ENCODE measurements around the gene EPB41L1. TPM values are rescaled to one million over a fixed set of nuclear protein-coding genes. Genes with fewer than 3 reads are reported as not detected.

EPB41L1 gene
- total and polyA plus RNA-seq, 8 donors, result 17.6 to 40.5 (median 30.8) TPM

DNA sequence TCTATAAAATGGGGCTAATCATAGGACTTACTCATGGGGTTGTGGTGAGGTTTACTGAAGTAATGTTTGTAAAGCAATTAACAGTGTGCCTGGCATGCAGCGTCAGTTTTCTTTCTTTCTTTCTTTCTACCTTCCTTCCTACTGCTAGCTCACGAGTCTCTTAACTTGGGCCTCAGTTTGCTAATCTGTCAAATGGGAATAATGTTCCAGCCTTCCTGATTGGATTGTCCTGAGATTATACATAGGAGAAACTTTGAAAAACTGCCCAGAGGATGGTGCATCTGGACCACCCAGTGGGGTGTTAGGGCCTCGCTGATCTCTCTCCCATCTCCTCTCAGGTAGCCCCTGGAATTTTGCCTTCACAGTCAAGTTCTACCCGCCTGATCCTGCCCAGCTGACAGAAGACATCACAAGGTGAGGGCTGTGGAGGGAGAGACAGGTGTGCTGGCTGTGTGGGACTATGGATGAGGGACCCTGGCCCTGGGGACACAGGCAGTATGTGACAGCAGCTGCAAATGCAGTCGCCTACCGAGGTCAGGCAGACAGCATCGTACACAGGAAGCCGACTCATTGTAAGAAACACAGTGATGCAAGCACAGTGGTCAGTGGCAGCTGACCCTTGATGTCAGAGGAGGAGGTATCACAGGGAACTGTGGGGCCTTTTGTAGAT, 27.5 kb downstream of the EPB41L1 start:
- DNase-seq, result no peak
- Histone ChIP-seq H3K9me3 (no peaks in the 10 kb centered on the region), H3K36me3 (peaks cover 0 to 12% (median 0%) of the 10 kb centered on the region in 3 donors), H3K4me3 (no peak overlapping the region), H3K27ac (no peak overlapping the region), H3K27me3 (no peaks in the 10 kb centered on the region), H3K4me1 (peaks cover 0 to 5% (median 0%) of the 10 kb centered on the region in 3 donors)
- FAIRE-seq, result no peak
- TF ChIP-seq, protein P1, sequence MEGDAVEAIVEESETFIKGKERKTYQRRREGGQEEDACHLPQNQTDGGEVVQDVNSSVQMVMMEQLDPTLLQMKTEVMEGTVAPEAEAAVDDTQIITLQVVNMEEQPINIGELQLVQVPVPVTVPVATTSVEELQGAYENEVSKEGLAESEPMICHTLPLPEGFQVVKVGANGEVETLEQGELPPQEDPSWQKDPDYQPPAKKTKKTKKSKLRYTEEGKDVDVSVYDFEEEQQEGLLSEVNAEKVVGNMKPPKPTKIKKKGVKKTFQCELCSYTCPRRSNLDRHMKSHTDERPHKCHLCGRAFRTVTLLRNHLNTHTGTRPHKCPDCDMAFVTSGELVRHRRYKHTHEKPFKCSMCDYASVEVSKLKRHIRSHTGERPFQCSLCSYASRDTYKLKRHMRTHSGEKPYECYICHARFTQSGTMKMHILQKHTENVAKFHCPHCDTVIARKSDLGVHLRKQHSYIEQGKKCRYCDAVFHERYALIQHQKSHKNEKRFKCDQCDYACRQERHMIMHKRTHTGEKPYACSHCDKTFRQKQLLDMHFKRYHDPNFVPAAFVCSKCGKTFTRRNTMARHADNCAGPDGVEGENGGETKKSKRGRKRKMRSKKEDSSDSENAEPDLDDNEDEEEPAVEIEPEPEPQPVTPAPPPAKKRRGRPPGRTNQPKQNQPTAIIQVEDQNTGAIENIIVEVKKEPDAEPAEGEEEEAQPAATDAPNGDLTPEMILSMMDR (IDR thresholded peaks at IDR 0.05), result no peak
- no peak for ATAC-seq
- intact Hi-C loops (cut with DNase I), result no loop called here
- WGBS, 2 donors, result 89 to 93% methylated on average over 8 of the region's 8 CpGs

DNA sequence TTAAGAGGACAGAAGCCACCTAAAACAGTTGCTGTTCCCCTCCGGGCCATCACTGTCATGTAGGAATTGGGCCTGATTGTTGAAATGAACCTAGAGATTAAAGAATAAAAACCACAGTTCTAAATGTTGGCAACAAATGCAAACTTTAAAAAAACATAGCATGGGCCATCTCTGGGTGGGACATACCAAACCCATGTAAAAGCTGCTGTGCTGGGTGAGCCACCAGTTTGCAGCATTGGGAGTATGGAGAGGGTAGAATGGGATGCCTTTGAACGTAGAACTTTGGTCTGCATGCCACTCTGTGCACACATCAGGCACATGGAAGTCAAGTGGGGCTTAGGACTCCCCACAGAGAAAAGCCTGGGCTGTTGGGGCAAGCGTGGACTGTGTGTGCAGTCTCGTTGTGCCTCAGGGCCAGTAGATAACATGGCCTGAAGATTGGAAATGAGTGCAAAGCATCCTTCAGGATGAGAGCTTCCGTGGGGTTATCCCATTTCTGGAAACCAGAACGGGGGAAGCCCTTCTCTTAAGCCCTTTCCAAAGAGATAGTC, 28.1 kb downstream of the EPB41L1 start:
- TF ChIP-seq, protein P1 (IDR thresholded peaks at IDR 0.05), result no peak
- FAIRE-seq, result no peak
- Histone ChIP-seq H3K27me3 (no peaks in the 10 kb centered on the region), H3K4me3 (no peak overlapping the region), H3K9me3 (no peaks in the 10 kb centered on the region), H3K4me1 (peaks cover 0 to 5% (median 0%) of the 10 kb centered on the region in 3 donors), H3K27ac (no peak overlapping the region), H3K36me3 (peaks cover 0 to 12% (median 0%) of the 10 kb centered on the region in 3 donors)
- WGBS, 2 donors, result 91 to 92% methylated on average over 6 of the region's 6 CpGs
- intact Hi-C loops (cut with DNase I), result no loop called here
- DNase-seq, result no peak
- no peak for ATAC-seq

DNA sequence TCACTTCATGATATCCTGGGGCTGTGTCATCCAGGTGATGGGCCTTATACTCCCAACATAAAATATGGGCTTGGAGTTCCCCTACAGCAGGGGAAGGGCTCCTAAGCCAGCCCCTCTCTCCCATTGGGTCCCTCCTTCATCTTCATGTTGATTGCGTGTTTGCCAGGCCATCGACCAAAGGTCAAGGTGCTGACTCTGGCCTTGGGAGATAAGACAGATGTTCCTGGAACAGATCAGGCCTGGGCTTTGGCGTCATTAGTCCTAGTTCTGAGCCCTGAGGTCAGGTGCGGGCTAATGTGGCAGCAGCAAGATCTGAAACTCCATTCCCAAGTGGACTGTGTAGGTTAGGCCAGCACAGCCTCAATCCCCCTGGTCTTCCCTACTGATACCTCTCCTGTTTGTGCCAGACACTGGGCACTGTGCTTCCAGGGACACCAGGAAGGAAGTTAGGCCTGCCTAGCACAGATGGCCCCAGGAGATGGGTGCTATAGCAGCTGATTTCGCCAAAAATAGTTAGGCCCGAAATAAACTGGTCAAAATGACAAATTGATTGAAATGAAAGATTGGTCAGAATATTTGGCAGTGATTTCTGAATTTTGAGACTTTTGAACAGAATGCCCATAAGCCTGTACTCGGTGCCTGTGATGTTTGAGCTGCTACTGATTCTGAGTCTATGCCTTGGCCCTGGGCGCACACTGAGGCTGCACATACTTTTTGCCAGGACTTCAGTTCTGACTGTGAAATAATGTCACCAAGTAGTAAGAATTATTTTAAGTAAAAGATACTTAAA, 28.8 kb downstream of the EPB41L1 start:
- TF ChIP-seq, protein P1 (IDR thresholded peaks at IDR 0.05), result no peak
- intact Hi-C loops (cut with DNase I), result no loop called here
- WGBS, 2 donors, result 46 to 49% methylated on average over 8 of the region's 8 CpGs
- FAIRE-seq, result no peak
- peaks cover 0 to 12% (median 0%) of the 10 kb centered on the region in 3 donors for H3K36me3 ChIP-seq
- no peaks in the 10 kb centered on the region for H3K27me3 ChIP-seq
- H3K9me3 ChIP-seq, result no peaks in the 10 kb centered on the region
- peak in 2 of 4 donors; percentile 43 to 57 for ATAC-seq
- H3K27ac ChIP-seq, result no peak overlapping the region
- DNase-seq, result no peak
- H3K4me1 ChIP-seq, result peaks cover 0 to 5% (median 0%) of the 10 kb centered on the region in 3 donors
- H3K4me3 ChIP-seq, result no peak overlapping the region

DNA sequence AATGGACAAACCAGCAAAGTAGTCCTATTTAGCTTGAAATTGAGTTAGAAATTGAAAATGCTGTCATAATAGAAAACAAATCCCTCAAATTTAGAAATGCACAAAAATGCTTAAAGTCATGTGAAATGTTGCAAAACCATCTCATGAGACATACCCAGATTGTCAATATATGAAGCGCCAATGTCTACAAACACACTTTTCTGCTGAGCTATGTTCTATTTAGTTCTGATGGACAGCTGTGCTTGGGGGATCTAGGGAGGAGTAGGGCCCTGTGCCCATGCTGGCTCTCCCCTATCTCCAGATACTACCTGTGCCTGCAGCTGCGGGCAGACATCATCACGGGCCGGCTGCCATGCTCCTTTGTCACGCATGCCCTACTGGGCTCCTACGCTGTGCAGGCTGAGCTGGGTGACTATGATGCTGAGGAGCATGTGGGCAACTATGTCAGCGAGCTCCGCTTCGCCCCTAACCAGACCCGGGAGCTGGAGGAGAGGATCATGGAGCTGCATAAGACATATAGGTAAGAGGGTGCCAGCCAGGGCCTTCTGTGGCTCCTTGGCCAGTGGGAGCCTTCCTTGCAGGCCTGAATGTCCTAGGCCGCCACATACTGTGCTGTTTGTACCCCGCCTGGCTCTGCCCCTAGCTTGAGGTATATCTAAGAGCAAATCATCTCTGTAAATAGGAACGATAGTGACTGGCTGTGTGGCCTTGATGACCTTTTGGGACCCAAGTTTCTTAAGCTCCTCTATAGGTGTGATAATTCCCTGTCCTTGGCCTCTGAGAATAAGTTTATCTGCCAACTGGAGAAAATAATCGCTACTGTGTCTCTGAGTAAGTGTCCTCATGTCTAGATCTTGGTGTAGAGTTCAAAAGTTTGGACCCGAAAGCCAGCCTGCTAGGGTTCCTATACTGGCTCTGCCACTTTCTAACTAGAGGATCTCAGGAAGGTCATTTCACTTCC, 30.6 kb downstream of the EPB41L1 start:
- TF ChIP-seq, protein P1 (IDR thresholded peaks at IDR 0.05), result no peak
- Histone ChIP-seq H3K27me3 (no peaks in the 10 kb centered on the region), H3K27ac (no peak overlapping the region), H3K4me3 (no peak overlapping the region), H3K4me1 (peaks cover 0 to 5% (median 0%) of the 10 kb centered on the region in 3 donors), H3K9me3 (no peaks in the 10 kb centered on the region), H3K36me3 (peaks cover 0 to 16% (median 5%) of the 10 kb centered on the region in 3 donors)
- FAIRE-seq (no peak), ATAC-seq (no peak), DNase-seq (no peak)
- intact Hi-C loops (cut with DNase I), result no loop called here
- WGBS, 2 donors, result 92% methylated on average over 15 of the region's 15 CpGs
